Measurements from ENCODE around the gene LPAR6.

GRCh38 chr13:48434200-48434599, 21.3 kb upstream of the LPAR6 start:
- no peak for TF ChIP-seq CTCF (IDR thresholded peaks at IDR 0.05; ENCODE audit: insufficient read depth, low read length, poor library complexity, severe bottlenecking)
- no peak for TF ChIP-seq EZH2phosphoT487 (conservative IDR thresholded peaks at IDR 0.05; ENCODE audit: low read length)

All from SU-DHL-6 (cell line).